BJ (cell line): ENCODE data around the gene XPO6. TPM values are rescaled to one million over a fixed set of nuclear protein-coding genes. Genes with fewer than 3 reads are reported as not detected.
"Not testable (repeated sequence)": the region's sequence is repeated elsewhere in the genome, so short reads cannot be mapped to it uniquely, and the experiment has no call there.

Source experiments
- CTCF ChIA-PET: fragments of 350-600 bp; formaldehyde crosslinking; extraction: SDS; loops from one replicate; lab custom pipeline; 2021; ENCODE audit warnings: antibody characterized with exemption, inconsistent platforms; lab: Yijun Ruan, JAX
- POLR2A ChIA-PET: fragments of 300-600 bp; sonication (Branson Sonifier 250); formaldehyde crosslinking; extraction: SDS; loops from one replicate; lab custom pipeline; 2021; ENCODE audit warnings: antibody characterized with exemption; lab: Charles Lee
- DNase-seq: peaks from one replicate; pipeline ENCODE4 v3.0.0-alpha.2; 2011; ENCODE audit warnings: low read depth
- H3K27me3 ChIP-seq: 2 replicates; pipeline ENCODE4 v1.6.0; 2011; ENCODE audit warnings: low read length; ENCODE audit not compliant: control insufficient read depth, insufficient read depth
- H3K36me3 ChIP-seq: 2 replicates; pipeline ENCODE4 v1.5.1; 2011; ENCODE audit warnings: low read length; ENCODE audit not compliant: control insufficient read depth, insufficient read depth
- H3K4me3 ChIP-seq: 2 replicates; pipeline ENCODE4 v1.5.1; 2011; ENCODE audit warnings: low read depth, mild to moderate bottlenecking, control low read depth, low read length
- CTCF ChIP-seq: IDR thresholded peaks from 2 replicates; pipeline ENCODE4 v1.5.1; 2011; ENCODE audit warnings: low read depth, mild to moderate bottlenecking, control low read depth, inconsistent platforms, low read length, moderate library complexity; ENCODE audit not compliant: insufficient read depth
- polyA plus RNA-seq: library from polyadenylated mRNA; depleted of rRNA; stranded (reverse); fragments of >200 nt; gene quantifications from 2 replicates; pipeline ENCODE4 v1.2.3, GENCODE V29; 2011

The XPO6 gene
- polyA plus RNA-seq, 1 experiment, result 239 TPM

- ChIA-PET CTCF (interaction anchor here (1.6 kb wide), 1 partner anchor 19 kb away, joined by 6 read pairs; no protein-coding TSS in a partner anchor), POLR2A (no interaction called here)
- TF ChIP-seq CTCF, result no peak
- Histone ChIP-seq H3K4me3 (no peak overlapping the region), H3K27me3 (no peaks in the 10 kb centered on the region), H3K36me3 (no peaks in the 10 kb centered on the region)
- no peak for DNase-seq
These were observed 26.1 kb upstream of the XPO6 start for GRCh38 chr16:28237754-28238357.

- 0 out of 2 replicates have a peak, but pooled peaks cover 1% of the 10 kb centered on the region for H3K27me3 ChIP-seq
- H3K4me3 ChIP-seq, result no peak overlapping the region
- ChIA-PET POLR2A (no interaction called here), CTCF (interaction anchor here (0.9 kb wide), 1 partner anchor 16 kb away, joined by 3 read pairs; no protein-coding TSS in a partner anchor)
- DNase-seq, result no peak
- H3K36me3 ChIP-seq, result no peaks in the 10 kb centered on the region
- no peak for TF ChIP-seq CTCF
These were observed 20.0 kb upstream of the XPO6 start for GRCh38 chr16:28231763-28232162.

GRCh38 chr16:28223909-28224308, 12.1 kb upstream of the XPO6 start:
- H3K36me3 ChIP-seq, DNase-seq, H3K4me3 ChIP-seq, H3K27me3 ChIP-seq, POLR2A ChIA-PET, CTCF ChIA-PET: not testable (repeated sequence)

- CTCF ChIA-PET, H3K4me3 ChIP-seq, POLR2A ChIA-PET, H3K27me3 ChIP-seq, DNase-seq, H3K36me3 ChIP-seq: not testable (repeated sequence)
These were observed 8.0 kb upstream of the XPO6 start for GRCh38 chr16:28219777-28220176.

- POLR2A ChIA-PET, result no interaction called here
- DNase-seq, result no peak
- no peak for TF ChIP-seq CTCF
- Histone ChIP-seq H3K27me3 (no peaks in the 10 kb centered on the region), H3K36me3 (no peaks in the 10 kb centered on the region), H3K4me3 (no peak overlapping the region)
- CTCF ChIA-PET, result interaction anchor here (1.6 kb wide), 1 partner anchor 18 kb away, joined by 6 read pairs; no protein-coding TSS in a partner anchor
These were observed 7.5 kb upstream of the XPO6 start for GRCh38 chr16:28219282-28219681.

GRCh38 chr16:28218109-28218508, 6.3 kb upstream of the XPO6 start:
- no peak for DNase-seq
- CTCF ChIA-PET, result interaction anchor here (0.5 to 2.6 kb wide), 30 partner anchors 11 to 581 kb away, joined by 3 to 17 read pairs (median 4); no protein-coding TSS in a partner anchor
- Histone ChIP-seq H3K27me3 (no peaks in the 10 kb centered on the region), H3K36me3 (no peaks in the 10 kb centered on the region), H3K4me3 (no peak overlapping the region)
- peak; percentile 76 for TF ChIP-seq CTCF
- POLR2A ChIA-PET, result interaction anchor here (0.7 kb wide), 1 partner anchor 37 kb away, joined by 13 read pairs; no protein-coding TSS in a partner anchor
